Activated CD4-positive, alpha-beta T cell treated with anti-CD3 and anti-CD28 coated beads for 24 hours (primary cell): Measurements from ENCODE around the gene MMP17.

Source experiments
- DNase-seq, 2 donors: peaks; one replicate each; pipeline ENCODE4 v3.0.0-alpha.2; 2020; ENCODE audit warnings: low read depth in 2 of 2

MMP17 gene

GRCh38 chr12:131830335-131830913, 2.2 kb downstream of the MMP17 start:
- DNase-seq: no peak

GRCh38 chr12:131830914-131831571, 2.9 kb downstream of the MMP17 start:
- DNase-seq: no peak

GRCh38 chr12:131831635-131832041, 3.4 kb downstream of the MMP17 start:
- DNase-seq: no peak

- no peak for DNase-seq
Measured at GRCh38 chr12:131832321-131833231, 4.4 kb downstream of the MMP17 start.

GRCh38 chr12:131833288-131833895, 5.2 kb downstream of the MMP17 start:
- DNase-seq: no peak

- no peak for DNase-seq
Measured at GRCh38 chr12:131833896-131834641, 5.9 kb downstream of the MMP17 start.

GRCh38 chr12:131834798-131835615, 6.8 kb downstream of the MMP17 start:
- no peak for DNase-seq

GRCh38 chr12:131835616-131836171, 7.5 kb downstream of the MMP17 start:
- no peak for DNase-seq

- no peak for DNase-seq
Measured at GRCh38 chr12:131836193-131836592, 8.0 kb downstream of the MMP17 start.

GRCh38 chr12:131836714-131837397, 8.7 kb downstream of the MMP17 start:
- no peak for DNase-seq

GRCh38 chr12:131840643-131841416, 12.6 kb downstream of the MMP17 start:
- DNase-seq: no peak

- no peak for DNase-seq
Measured at GRCh38 chr12:131841547-131841946, 13.4 kb downstream of the MMP17 start.

- no peak for DNase-seq
Measured at GRCh38 chr12:131842169-131842568, 14.0 kb downstream of the MMP17 start.

GRCh38 chr12:131843527-131843926, 15.3 kb downstream of the MMP17 start:
- DNase-seq: no peak

- no peak for DNase-seq
Measured at GRCh38 chr12:131844140-131844539, 15.9 kb downstream of the MMP17 start.

GRCh38 chr12:131844656-131845055, 16.5 kb downstream of the MMP17 start:
- DNase-seq: no peak

GRCh38 chr12:131845121-131845520, 16.9 kb downstream of the MMP17 start:
- DNase-seq: no peak

- DNase-seq: no peak
Measured at GRCh38 chr12:131847456-131847855, 19.3 kb downstream of the MMP17 start.

GRCh38 chr12:131848753-131849152, 20.6 kb downstream of the MMP17 start:
- no peak for DNase-seq
